GM18867 (cell line): ENCODE results near the gene ARNT2.
"Not testable (repeated sequence)": the region's sequence is repeated elsewhere in the genome, so short reads cannot be mapped to it uniquely, and the experiment has no call there.

ENCODE experiments used
- ATAC-seq: cut with Tn5 transposase; IDR thresholded peaks from one replicate; pipeline ENCODE4 v1.9.1; 2021; ENCODE audit warnings: mild to moderate bottlenecking, moderate library complexity; ENCODE audit not compliant: unreplicated experiment

Gene ARNT2

GRCh38 chr15:80404057-80404760 lies at the start of gene ARNT2:
Gene ARNT2 (plus strand): TSS chr15:80404382. CDS start chr15:80404516, 134 bp downstream.
- no peak for ATAC-seq

- ATAC-seq, result no peak
Observed at GRCh38 chr15:80367094-80367493, 37.1 kb upstream of the ARNT2 start.

- ATAC-seq, result no peak
Observed at GRCh38 chr15:80367661-80368060, 36.5 kb upstream of the ARNT2 start.

GRCh38 chr15:80371924-80372323 lies 32.3 kb upstream of the ARNT2 start:
- ATAC-seq, result no peak

- ATAC-seq, result no peak
Observed at GRCh38 chr15:80374441-80374840, 29.7 kb upstream of the ARNT2 start.

GRCh38 chr15:80375968-80376891 lies 28.0 kb upstream of the ARNT2 start:
- no peak for ATAC-seq

GRCh38 chr15:80379693-80380092 lies 24.5 kb upstream of the ARNT2 start:
- no peak for ATAC-seq

- ATAC-seq, result no peak
Observed at GRCh38 chr15:80380154-80380553, 24.0 kb upstream of the ARNT2 start.

- no peak for ATAC-seq
Observed at GRCh38 chr15:80382285-80382684, 21.9 kb upstream of the ARNT2 start.

GRCh38 chr15:80384432-80384831 lies 19.8 kb upstream of the ARNT2 start:
- no peak for ATAC-seq

- ATAC-seq, result no peak
Observed at GRCh38 chr15:80386151-80386550, 18.0 kb upstream of the ARNT2 start.

GRCh38 chr15:80388326-80388725 lies 15.9 kb upstream of the ARNT2 start:
- no peak for ATAC-seq

GRCh38 chr15:80389370-80389769 lies 14.8 kb upstream of the ARNT2 start:
- no peak for ATAC-seq

- not testable (repeated sequence) for ATAC-seq
Observed at GRCh38 chr15:80390942-80391341, 13.2 kb upstream of the ARNT2 start.

- ATAC-seq, result no peak
Observed at GRCh38 chr15:80395616-80396015, 8.6 kb upstream of the ARNT2 start.

GRCh38 chr15:80396096-80396495 lies 8.1 kb upstream of the ARNT2 start:
- ATAC-seq, result no peak

GRCh38 chr15:80399508-80399907 lies 4.7 kb upstream of the ARNT2 start:
- ATAC-seq, result no peak

- ATAC-seq, result no peak
Observed at GRCh38 chr15:80401456-80401855, 2.7 kb upstream of the ARNT2 start.

GRCh38 chr15:80402339-80402738 lies 1.8 kb upstream of the ARNT2 start:
- ATAC-seq, result no peak

- no peak for ATAC-seq
Observed at GRCh38 chr15:80403712-80404056, 498 bp upstream of the ARNT2 start.

GRCh38 chr15:80404761-80405553 lies 775 bp downstream of the ARNT2 start:
- no peak for ATAC-seq

- no peak for ATAC-seq
Observed at GRCh38 chr15:80405554-80405850, 1.3 kb downstream of the ARNT2 start.
